HepG2 (cell line): ENCODE data around the gene PDYN. TPM values are rescaled to one million over a fixed set of nuclear protein-coding genes. Genes with fewer than 3 reads are reported as not detected.

ENCODE experiments used
- FOXM1 ChIP-seq: sonication (generic); formaldehyde crosslinking; IDR thresholded peaks from 2 replicates; pipeline ENCODE4 v1.5.0; 2020; ENCODE audit warnings: missing genetic modification reagents
- FOXO1 ChIP-seq: sonication (generic); formaldehyde crosslinking; IDR thresholded peaks from 2 replicates; pipeline ENCODE4 v1.4.0; 2020; ENCODE audit warnings: missing genetic modification reagents
- GATAD1 ChIP-seq: IDR thresholded peaks from 2 replicates; pipeline ENCODE4 v1.6.1; 2016; ENCODE audit warnings: missing genetic modification reagents, missing compliant biosample characterization
- HHEX ChIP-seq: IDR thresholded peaks from 2 replicates; pipeline ENCODE4 v1.6.1; 2016; ENCODE audit warnings: control low read depth
- KLF12 ChIP-seq: sonication (generic); formaldehyde crosslinking; IDR thresholded peaks from 2 replicates; pipeline ENCODE4 v1.4.0; 2020; ENCODE audit warnings: missing genetic modification reagents, borderline replicate concordance
- MBD4 ChIP-seq: IDR thresholded peaks from 2 replicates; pipeline ENCODE4 v1.6.1; 2012; ENCODE audit warnings: low read length, inconsistent platforms, borderline replicate concordance
- NFKBIZ ChIP-seq: IDR thresholded peaks from 2 replicates; pipeline ENCODE4 v1.6.1; 2018; ENCODE audit warnings: missing genetic modification reagents, missing compliant biosample characterization
- NR0B2 ChIP-seq: sonication (generic); formaldehyde crosslinking; IDR thresholded peaks from 2 replicates; pipeline ENCODE4 v1.4.0; 2020; ENCODE audit warnings: mild to moderate bottlenecking, missing genetic modification reagents
- RBM22 ChIP-seq: fragments of 200-400 bp; formaldehyde crosslinking; optimal IDR thresholded peaks from 2 replicates; pipeline ENCODE3; 2017; ENCODE audit warnings: mild to moderate bottlenecking, low read length, moderate library complexity
- ZBED4 ChIP-seq: sonication (generic); formaldehyde crosslinking; IDR thresholded peaks from 2 replicates; pipeline ENCODE4 v1.4.0; 2020; ENCODE audit warnings: missing genetic modification reagents, borderline replicate concordance
- ZBTB4 ChIP-seq: sonication (generic); formaldehyde crosslinking; IDR thresholded peaks from 2 replicates; pipeline ENCODE4 v1.4.0; 2020; ENCODE audit warnings: missing genetic modification reagents, mild to moderate bottlenecking, borderline replicate concordance
- ZNF274 ChIP-seq: sonication (generic); formaldehyde crosslinking; IDR thresholded peaks from 2 replicates; pipeline ENCODE4 v1.5.1; 2020; ENCODE audit warnings: mild to moderate bottlenecking, missing genetic modification reagents
- ZNF280B ChIP-seq: sonication (generic); formaldehyde crosslinking; IDR thresholded peaks from 2 replicates; pipeline ENCODE4 v1.5.0; 2020; ENCODE audit warnings: missing genetic modification reagents, mild to moderate bottlenecking, borderline replicate concordance
- ZNF337 ChIP-seq: sonication (generic); formaldehyde crosslinking; IDR thresholded peaks from 2 replicates; pipeline ENCODE4 v1.5.1; 2020; ENCODE audit warnings: missing genetic modification reagents, low read depth, mild to moderate bottlenecking, borderline replicate concordance
- ZNF512 ChIP-seq: sonication (generic); formaldehyde crosslinking; IDR thresholded peaks from 2 replicates; pipeline ENCODE4 v1.4.0; 2020; ENCODE audit warnings: mild to moderate bottlenecking, missing genetic modification reagents
- ZNF546 ChIP-seq: sonication (generic); formaldehyde crosslinking; conservative IDR thresholded peaks from 2 replicates; pipeline ENCODE4 v1.8.1; 2023; ENCODE audit warnings: mild to moderate bottlenecking, missing genetic modification reagents
- ZNF713 ChIP-seq: sonication (generic); formaldehyde crosslinking; IDR thresholded peaks from 2 replicates; pipeline ENCODE4 v1.4.0; 2020; ENCODE audit warnings: mild to moderate bottlenecking, missing genetic modification reagents
- ZNF83 ChIP-seq: sonication (generic); formaldehyde crosslinking; IDR thresholded peaks from 2 replicates; pipeline ENCODE4 v1.4.0; 2020; ENCODE audit warnings: missing genetic modification reagents, mild to moderate bottlenecking, borderline replicate concordance
- polyA plus RNA-seq, 8 experiments: library from polyadenylated mRNA; depleted of rRNA in 3 of 8; stranded (reverse) in 7 of 8; unstranded in 1 of 8; fragments of >200 nt; fragmentation: Illumina TruSeq in 4 of 8; extraction: Trizol in 4 of 8; gene quantifications; 2 replicates each; pipeline versions ENCODE4 v1.2.1 to v1.2.3, GENCODE V29; 2011 to 2016; ENCODE audit warnings: low read depth in 4 of 8, missing spikeins in 1 of 8, mixed read lengths in 1 of 8; ENCODE audit not compliant: insufficient read depth in 1 of 8
- total RNA-seq, 5 experiments: library from RNA; depleted of rRNA; stranded (reverse); fragments of >200 nt; fragmentation: Illumina TruSeq; extraction: Trizol; gene quantifications; 2 replicates each; pipeline ENCODE4 v1.2.3, GENCODE V29; 2016; ENCODE audit warnings: low read depth in 1 of 5

The PDYN gene
- total and polyA plus RNA-seq, 2 of the 13 experiments (the other 11 are each of a cell fraction or from before 2014, with no cell fraction given): not detected

- TF ChIP-seq RBM22 (no peak), ZNF512 (no peak), ZNF337 (CRISPR knock-in tag) (no peak), ZNF713 (CRISPR knock-in tag) (no peak), FOXM1 (CRISPR knock-in tag) (no peak), ZBED4 (no peak), FOXO1 (CRISPR knock-in tag) (peak; percentile 61; the same call in 1 of the 2 replicates), ZNF280B (CRISPR knock-in tag) (peak; percentile 97), MBD4 (no peak), ZBTB4 (CRISPR knock-in tag) (no peak), ZNF83 (CRISPR knock-in tag) (no peak; the same call in 1 of the 2 replicates), GATAD1 (CRISPR knock-in tag) (peak; percentile 44; the same call in 1 of the 2 replicates), HHEX (CRISPR knock-in tag) (peak; percentile 37; the same call in 1 of the 2 replicates), ZNF546 (CRISPR knock-in tag) (no peak), ZNF274 (peak; percentile 51; the same call in 1 of the 2 replicates), NR0B2 (peak; percentile 58; the same call in 1 of the 2 replicates), KLF12 (CRISPR knock-in tag) (no peak), NFKBIZ (CRISPR knock-in tag) (peak; percentile 73; the same call in 1 of the 2 replicates)
These were observed 28.1 kb downstream of the PDYN start (continued) for GRCh38 chr20:1965520-1966351.
